GM21619 (cell line): ENCODE results near the gene LUC7L2.
"Not testable (repeated sequence)": the region's sequence is repeated elsewhere in the genome, so short reads cannot be mapped to it uniquely, and the experiment has no call there.

Source experiments
- ATAC-seq: cut with Tn5 transposase; IDR thresholded peaks from one replicate; pipeline ENCODE4 v1.9.1; 2021; ENCODE audit not compliant: unreplicated experiment

Gene LUC7L2

GRCh38 chr7:139354729-139355128 lies 5.0 kb upstream of the LUC7L2 start:
- no peak for ATAC-seq

- no peak for ATAC-seq
These were observed 4.4 kb upstream of the LUC7L2 start for GRCh38 chr7:139355320-139355719.

- ATAC-seq: not testable (repeated sequence)
These were observed 1.8 kb upstream of the LUC7L2 start for GRCh38 chr7:139357729-139358506.

- peak; percentile 15 for ATAC-seq
These were observed 941 bp upstream of the LUC7L2 start for GRCh38 chr7:139358541-139359365.

GRCh38 chr7:139360210-139360947 lies 685 bp downstream of the LUC7L2 start:
- ATAC-seq: peak; percentile 70

- no peak for ATAC-seq
These were observed 1.2 kb downstream of the LUC7L2 start for GRCh38 chr7:139360948-139361307.

GRCh38 chr7:139361523-139361922 lies 1.8 kb downstream of the LUC7L2 start:
- no peak for ATAC-seq

GRCh38 chr7:139362302-139362701 lies 2.6 kb downstream of the LUC7L2 start:
- no peak for ATAC-seq

- ATAC-seq: no peak
These were observed 3.3 kb downstream of the LUC7L2 start for GRCh38 chr7:139362981-139363380.

- no peak for ATAC-seq
These were observed 5.6 kb downstream of the LUC7L2 start for GRCh38 chr7:139365336-139365735.

- no peak for ATAC-seq
These were observed 6.7 kb downstream of the LUC7L2 start for GRCh38 chr7:139366400-139366799.

- ATAC-seq: no peak
These were observed 7.9 kb downstream of the LUC7L2 start for GRCh38 chr7:139367438-139368155.

- no peak for ATAC-seq
These were observed 10.7 kb downstream of the LUC7L2 start for GRCh38 chr7:139370301-139370942.

GRCh38 chr7:139370943-139371313 lies 11.2 kb downstream of the LUC7L2 start:
- ATAC-seq: no peak

GRCh38 chr7:139374246-139374645 lies 14.6 kb downstream of the LUC7L2 start:
- ATAC-seq: no peak

- ATAC-seq: no peak
These were observed 22.7 kb downstream of the LUC7L2 start for GRCh38 chr7:139382439-139382838.

- ATAC-seq: no peak
These were observed 24.9 kb downstream of the LUC7L2 start for GRCh38 chr7:139384611-139385010.

GRCh38 chr7:139387594-139387993 lies 27.9 kb downstream of the LUC7L2 start:
- no peak for ATAC-seq

GRCh38 chr7:139389091-139389490 lies 29.4 kb downstream of the LUC7L2 start:
- no peak for ATAC-seq

- ATAC-seq: no peak
These were observed 30.1 kb downstream of the LUC7L2 start for GRCh38 chr7:139389774-139390173.
